Thoracic aorta (tissue), 2 donors: Measurements from ENCODE around the gene SCAANT1. TPM values are rescaled to one million over a fixed set of nuclear protein-coding genes. Genes with fewer than 3 reads are reported as not detected.

ENCODE experiments used
- ATAC-seq: fragments of 150-250 bp; one replicate; pipeline ENCODE4 v1.8.0; 2017; ENCODE audit warnings: low read depth; ENCODE audit not compliant: insufficient number of reproducible peaks, low FRiP score
- DNase-seq: peaks from one replicate; pipeline ENCODE4 v3.0.0-alpha.2; 2020; ENCODE audit warnings: low spot score
- H3K27ac ChIP-seq, 2 donors: fragments of 200-600 bp; sonication (generic); 1 replicate in 1 of 2; 2 replicates in 1 of 2; pipeline ENCODE4 v1.5.1; 2016; ENCODE audit warnings: mild to moderate bottlenecking in 2 of 2, moderate library complexity in 2 of 2
- H3K27me3 ChIP-seq: fragments of 200-600 bp; sonication (generic); replicated peaks from 2 replicates; pipeline ENCODE4 v1.6.0; 2016; ENCODE audit warnings: mild to moderate bottlenecking; ENCODE audit not compliant: insufficient read depth
- H3K36me3 ChIP-seq: fragments of 200-600 bp; sonication (generic); one replicate; pipeline ENCODE4 v1.5.1; 2016
- H3K4me1 ChIP-seq, 2 donors: fragments of 200-600 bp; sonication (generic); 1 replicate in 1 of 2; 2 replicates in 1 of 2; pipeline versions ENCODE4 v1.5.1 to v1.6.0; 2016; ENCODE audit warnings: low read depth in 2 of 2, mild to moderate bottlenecking in 1 of 2; ENCODE audit not compliant: control insufficient read depth in 1 of 2
- H3K4me3 ChIP-seq: fragments of 200-600 bp; sonication (generic); 2 replicates; pipeline ENCODE4 v1.5.1; 2016; ENCODE audit warnings: mild to moderate bottlenecking
- H3K9me3 ChIP-seq: fragments of 200-600 bp; sonication (generic); 2 replicates; pipeline ENCODE4 v1.5.1; 2016
- CTCF ChIP-seq: fragments of 200-600 bp; sonication (generic); IDR thresholded peaks from one replicate; pipeline ENCODE4 v1.5.1; 2019; ENCODE audit warnings: antibody characterized with exemption
- total RNA-seq, 2 donors: library from RNA; depleted of rRNA; stranded (reverse); fragments of >200 nt; gene quantifications; one replicate each; pipeline versions ENCODE4 v1.1.0 to v1.2.3, GENCODE V29; 2016

SCAANT1 gene
- total RNA-seq, 2 donors from 2014 or later, result not detected

DNA sequence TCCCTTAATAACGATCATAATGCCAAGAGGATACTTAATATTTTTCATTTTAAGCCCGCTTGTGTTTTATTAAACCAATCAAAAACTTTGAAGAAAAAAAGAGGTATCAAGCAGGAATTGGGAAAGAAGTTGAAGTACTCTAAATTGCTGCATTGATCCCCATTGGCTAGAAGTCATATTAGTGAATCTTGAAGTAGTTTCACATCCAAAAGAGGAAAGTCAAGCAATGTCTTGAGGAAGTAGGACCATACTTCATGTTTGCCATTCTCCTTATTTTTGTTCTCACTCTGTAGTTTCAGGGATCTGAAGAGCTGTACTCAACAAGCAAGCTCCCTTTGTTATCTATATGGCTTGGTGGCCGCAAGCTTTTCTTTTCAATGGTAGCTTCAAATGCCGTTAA is 2.2 kb downstream of the SCAANT1 start:
- Histone ChIP-seq H3K27ac (no peak overlapping the region), H3K4me1 (peaks cover 15 to 26% of the 10 kb centered on the region in 2 donors)
- no peak for DNase-seq

DNA sequence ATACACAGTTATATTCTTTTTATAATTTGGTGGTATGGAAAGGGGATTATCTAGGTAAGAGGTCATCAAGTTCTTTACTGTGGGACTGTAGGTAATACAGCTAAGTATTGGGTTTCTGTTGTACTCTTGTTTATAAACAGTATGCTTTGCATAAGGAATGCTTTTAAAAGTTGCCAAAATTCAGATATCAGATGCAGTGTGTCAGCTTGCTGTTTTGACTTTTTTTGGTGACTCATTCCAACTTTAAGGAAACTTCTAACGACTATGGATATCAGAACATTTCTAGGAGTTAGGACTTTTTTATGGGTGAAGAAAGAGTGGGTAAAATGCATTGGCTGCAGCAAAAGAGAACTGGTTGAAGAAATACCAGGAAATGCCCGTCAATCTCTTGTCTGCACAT is 2.8 kb downstream of the SCAANT1 start:
- TF ChIP-seq CTCF, result no peak
- no peaks in the 10 kb centered on the region for H3K9me3 ChIP-seq
- no peak overlapping the region for H3K27ac ChIP-seq
- H3K4me3 ChIP-seq, result no peak overlapping the region
- H3K27me3 ChIP-seq, result no peaks in the 10 kb centered on the region
- no peak for ATAC-seq
- H3K4me1 ChIP-seq, result peaks cover 15 to 22% of the 10 kb centered on the region in 2 donors
- no peaks in the 10 kb centered on the region for H3K36me3 ChIP-seq
- no peak for DNase-seq

More for the DNA sequence above, 2.2 kb downstream of the SCAANT1 start:
- TF ChIP-seq CTCF, result no peak
- no peaks in the 10 kb centered on the region for H3K27me3 ChIP-seq
- no peak overlapping the region for H3K4me3 ChIP-seq
- ATAC-seq, result no peak
- no peaks in the 10 kb centered on the region for H3K9me3 ChIP-seq
- H3K36me3 ChIP-seq, result no peaks in the 10 kb centered on the region

- Histone ChIP-seq H3K4me1 (peaks cover 11 to 21% of the 10 kb centered on the region in 2 donors), H3K36me3 (no peaks in the 10 kb centered on the region)
- no peak for TF ChIP-seq CTCF
Measured at GRCh38 chr3:63908776-63909175, 3.4 kb downstream of the SCAANT1 start.

GRCh38 chr3:63908081-63908736 is 4.0 kb downstream of the SCAANT1 start:
- no peak for TF ChIP-seq CTCF
- H3K27me3 ChIP-seq, result no peaks in the 10 kb centered on the region
- DNase-seq (no peak), ATAC-seq (no peak)
- no peaks in the 10 kb centered on the region for H3K36me3 ChIP-seq
- no peaks in the 10 kb centered on the region for H3K9me3 ChIP-seq
- H3K27ac ChIP-seq, result no peak overlapping the region
- H3K4me1 ChIP-seq, result peaks cover 5 to 21% of the 10 kb centered on the region in 2 donors
- no peak overlapping the region for H3K4me3 ChIP-seq

More at GRCh38 chr3:63908776-63909175, 3.4 kb downstream of the SCAANT1 start:
- H3K27me3 ChIP-seq, result no peaks in the 10 kb centered on the region
- ATAC-seq, result no peak
- no peak overlapping the region for H3K4me3 ChIP-seq
- no peak overlapping the region for H3K27ac ChIP-seq
- no peaks in the 10 kb centered on the region for H3K9me3 ChIP-seq
- no peak for DNase-seq

DNA sequence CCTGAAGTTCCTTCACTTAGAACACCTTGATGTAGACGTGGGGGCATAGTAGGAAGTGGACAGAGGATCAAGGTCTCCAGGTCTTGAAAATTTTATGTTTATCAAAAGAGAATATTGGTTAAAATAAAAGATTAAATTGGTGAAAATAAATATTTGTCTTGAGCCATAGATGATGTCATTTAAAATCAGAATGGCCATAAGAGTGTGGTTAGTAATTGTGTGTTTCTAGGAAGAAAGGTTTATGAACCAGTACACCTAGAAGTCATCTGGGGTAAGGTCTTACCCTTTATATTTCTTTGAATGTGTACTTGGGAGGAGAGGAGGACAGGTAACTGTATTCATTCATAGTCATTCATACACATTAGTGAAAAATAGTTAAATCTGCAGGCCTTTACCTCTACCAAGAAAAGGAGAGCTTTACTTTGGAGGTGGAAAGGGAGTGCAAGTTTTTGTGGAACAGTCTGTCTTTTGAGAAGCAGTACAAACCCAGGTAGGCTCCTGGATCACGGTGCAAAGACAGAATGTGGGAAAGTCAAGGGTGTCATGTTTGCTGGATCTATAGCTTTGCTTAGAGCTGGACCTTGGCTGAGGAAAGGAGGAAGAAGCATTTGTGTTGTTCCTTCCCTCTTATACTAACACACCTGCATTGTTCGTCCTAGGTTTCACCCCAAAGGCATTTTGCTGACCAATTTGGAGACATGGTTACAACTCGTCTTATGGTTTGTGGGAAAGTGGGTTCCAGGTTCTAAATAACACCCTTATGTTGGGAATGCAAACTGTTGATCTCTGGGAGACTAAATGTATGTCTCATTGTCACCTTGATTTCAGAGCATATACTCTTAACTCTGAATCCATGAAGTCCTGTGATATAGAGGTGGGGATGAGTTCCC is 6.2 kb downstream of the SCAANT1 start:
- Histone ChIP-seq H3K4me1 (peaks cover 0 to 12% of the 10 kb centered on the region in 2 donors), H3K36me3 (no peaks in the 10 kb centered on the region), H3K27me3 (no peaks in the 10 kb centered on the region), H3K27ac (no peak overlapping the region), H3K4me3 (no peak overlapping the region), H3K9me3 (no peaks in the 10 kb centered on the region)
- no peak for TF ChIP-seq CTCF
- no peak for ATAC-seq
- no peak for DNase-seq
